Neural cell (in vitro differentiated cells): ENCODE measurements around the gene OVCA2. TPM values are rescaled to one million over a fixed set of nuclear protein-coding genes. Genes with fewer than 3 reads are reported as not detected.

ENCODE experiments used
- H2AFZ ChIP-seq: fragments of 200-600, 300-800 bp; sonication (generic), shearing (Covaris generic); 2 replicates; pipeline ENCODE4 v1.6.0; 2014; ENCODE audit warnings: low read depth, mild to moderate bottlenecking, antibody characterized with exemption, low read length, moderate library complexity
- H3F3A ChIP-seq: fragments of 200-600 bp; shearing (Covaris generic); 2 replicates; pipeline ENCODE4 v1.6.1; 2016; ENCODE audit warnings: mild to moderate bottlenecking, moderate library complexity, mixed read lengths, antibody characterized with exemption, low read length; ENCODE audit not compliant: insufficient read depth, poor library complexity, severe bottlenecking
- H3K27ac ChIP-seq: fragments of 200-600, 300-800 bp; sonication (generic), shearing (Covaris generic); 2 replicates; pipeline ENCODE4 v1.5.1; 2014; ENCODE audit warnings: mild to moderate bottlenecking, low read length, moderate library complexity
- H3K27me3 ChIP-seq: fragments of 300-800, 200-600 bp; sonication (generic), shearing (Covaris generic); 2 replicates; pipeline ENCODE4 v1.6.0; 2014; ENCODE audit warnings: mild to moderate bottlenecking, low read depth, low read length, moderate library complexity; ENCODE audit not compliant: insufficient read depth
- H3K36me3 ChIP-seq: fragments of 300-800, 200-600 bp; sonication (generic), shearing (Covaris generic); 2 replicates; pipeline ENCODE4 v1.5.1; 2014; ENCODE audit warnings: mild to moderate bottlenecking, antibody characterized with exemption, low read length, moderate library complexity; ENCODE audit not compliant: insufficient read depth
- H3K4me2 ChIP-seq: fragments of 300-800, 200-600 bp; sonication (generic), shearing (Covaris generic); 2 replicates; pipeline ENCODE4 v1.6.0; 2014; ENCODE audit warnings: mild to moderate bottlenecking, low read length
- H3K4me3 ChIP-seq: fragments of 300-800, 200-600 bp; sonication (generic), shearing (Covaris generic); 2 replicates; pipeline ENCODE4 v1.5.1; 2014; ENCODE audit warnings: mild to moderate bottlenecking, low read length, moderate library complexity
- H3K79me2 ChIP-seq: fragments of 200-600 bp; shearing (Covaris generic); replicated peaks from 2 replicates; pipeline ENCODE4 v1.6.0; 2014; ENCODE audit warnings: mild to moderate bottlenecking, low read length, moderate library complexity; ENCODE audit not compliant: insufficient read depth
- H3K9ac ChIP-seq: fragments of 300-800, 200-600 bp; sonication (generic), shearing (Covaris generic); 2 replicates; pipeline ENCODE4 v1.6.1; 2016; ENCODE audit warnings: mild to moderate bottlenecking, low read length, mixed read lengths
- H3K9me2 ChIP-seq: fragments of 200-600 bp; shearing (Covaris generic); 2 replicates; pipeline ENCODE4 v1.6.1; 2016; ENCODE audit warnings: mild to moderate bottlenecking, low read length, mixed read lengths; ENCODE audit not compliant: insufficient read depth
- H3K9me3 ChIP-seq: fragments of 200-600, 300-800 bp; sonication (generic), shearing (Covaris generic); 2 replicates; pipeline ENCODE4 v1.6.1; 2016; ENCODE audit warnings: mild to moderate bottlenecking, mixed run types, low read length, moderate library complexity, mixed read lengths
- H4K20me1 ChIP-seq: fragments of 200-600 bp; shearing (Covaris generic); 2 replicates; pipeline ENCODE4 v1.6.1; 2016; ENCODE audit warnings: mild to moderate bottlenecking, mixed run types; ENCODE audit not compliant: insufficient read depth
- CTCF ChIP-seq: fragments of 450-650 bp; IDR thresholded peaks from 2 replicates; pipeline ENCODE4 v1.5.1; 2014; ENCODE audit warnings: antibody characterized with exemption, mild to moderate bottlenecking, moderate library complexity; ENCODE audit not compliant: poor library complexity, severe bottlenecking
- EP300 ChIP-seq: fragments of 450-650 bp; conservative IDR thresholded peaks from 2 replicates; pipeline ENCODE4 v1.6.1; 2014; ENCODE audit warnings: antibody characterized with exemption, mild to moderate bottlenecking, moderate library complexity; ENCODE audit not compliant: poor library complexity, severe bottlenecking
- EZH2 ChIP-seq: fragments of 200-600, 300-800 bp; shearing (Covaris generic), sonication (generic); IDR thresholded peaks from 2 replicates; pipeline ENCODE4 v1.6.1; 2014; ENCODE audit warnings: antibody characterized with exemption, low read length, borderline replicate concordance, mild to moderate bottlenecking; ENCODE audit not compliant: insufficient read depth, poor library complexity, severe bottlenecking
- MXI1 ChIP-seq: fragments of 450-650 bp; conservative IDR thresholded peaks from 2 replicates; pipeline ENCODE4 v1.6.1; 2014; ENCODE audit warnings: antibody characterized with exemption, mild to moderate bottlenecking; ENCODE audit not compliant: poor library complexity, severe bottlenecking
- POLR2AphosphoS5 ChIP-seq: IDR thresholded peaks from 2 replicates; pipeline ENCODE4 v1.6.1; 2012
- RAD21 ChIP-seq: fragments of 450-650 bp; conservative IDR thresholded peaks from 2 replicates; pipeline ENCODE4 v1.6.1; 2014; ENCODE audit warnings: antibody characterized with exemption, mild to moderate bottlenecking, moderate library complexity
- SMC3 ChIP-seq: fragments of 450-650 bp; conservative IDR thresholded peaks from 2 replicates; pipeline ENCODE4 v1.6.1; 2014; ENCODE audit warnings: antibody characterized with exemption, mild to moderate bottlenecking, moderate library complexity; ENCODE audit not compliant: poor library complexity
- TAF1 ChIP-seq: IDR thresholded peaks from 2 replicates; pipeline ENCODE4 v1.6.1; 2012; ENCODE audit warnings: low read depth
- polyA plus RNA-seq: library from polyadenylated mRNA; depleted of rRNA; stranded (reverse); fragments of >200 nt; gene quantifications from 2 replicates; pipeline ENCODE4 v1.2.3, GENCODE V29; 2014
- TF ChIP-seq, protein P1 (sequence below): IDR thresholded peaks from 2 replicates; pipeline ENCODE4 v1.6.1; 2012; ENCODE audit warnings: borderline replicate concordance

OVCA2 gene
- polyA plus RNA-seq, 1 donor from 2014 or later: 54.4 TPM

DNA sequence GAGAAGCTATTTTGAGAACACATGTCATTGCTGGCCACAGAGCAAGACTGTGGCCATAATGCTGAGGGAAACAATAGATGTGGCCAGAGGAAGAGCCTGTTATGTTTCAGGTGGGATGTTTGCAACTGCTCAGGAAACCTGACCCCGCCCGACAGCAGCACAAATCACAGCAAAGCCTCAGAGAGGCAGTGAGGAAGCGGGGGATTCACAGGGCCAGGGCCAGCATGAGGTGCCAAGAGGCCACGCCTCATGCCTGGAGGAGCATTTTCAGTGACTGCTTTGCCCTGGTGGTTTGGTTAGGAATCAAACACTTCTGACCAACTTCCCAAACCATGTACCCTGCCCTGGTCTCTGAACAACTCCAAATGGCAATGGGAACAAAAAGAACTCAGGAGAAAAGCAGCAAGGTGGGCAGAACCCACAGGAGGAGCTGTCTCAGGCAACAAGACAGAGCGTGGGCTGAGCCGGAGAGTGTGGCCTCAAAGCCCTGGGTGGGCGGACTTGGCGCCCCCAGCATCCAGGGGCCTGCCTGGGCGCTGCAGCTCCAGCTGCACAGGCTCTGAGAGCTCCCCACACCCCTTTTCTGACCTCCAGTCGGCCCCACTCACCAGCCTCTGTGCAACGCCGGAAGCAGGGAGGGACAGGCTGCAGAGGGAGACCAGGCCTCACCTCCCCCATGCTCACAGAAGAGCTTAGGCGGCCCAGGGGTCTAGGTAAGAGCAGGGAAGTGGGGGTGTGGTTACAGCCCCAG, 33.7 kb downstream of the OVCA2 start:
- H3K9me2 ChIP-seq: no peaks in the 10 kb centered on the region
- no peaks in the 10 kb centered on the region for H3K36me3 ChIP-seq
- no peak overlapping the region for H3K4me2 ChIP-seq
- H4K20me1 ChIP-seq: no peaks in the 10 kb centered on the region
- no peak overlapping the region for H3K4me3 ChIP-seq
- no peak overlapping the region for H3K27ac ChIP-seq
- no peaks in the 10 kb centered on the region for H3K27me3 ChIP-seq
- TF ChIP-seq MXI1: no peak
- no peak for TF ChIP-seq EP300
- TF ChIP-seq, protein P1, sequence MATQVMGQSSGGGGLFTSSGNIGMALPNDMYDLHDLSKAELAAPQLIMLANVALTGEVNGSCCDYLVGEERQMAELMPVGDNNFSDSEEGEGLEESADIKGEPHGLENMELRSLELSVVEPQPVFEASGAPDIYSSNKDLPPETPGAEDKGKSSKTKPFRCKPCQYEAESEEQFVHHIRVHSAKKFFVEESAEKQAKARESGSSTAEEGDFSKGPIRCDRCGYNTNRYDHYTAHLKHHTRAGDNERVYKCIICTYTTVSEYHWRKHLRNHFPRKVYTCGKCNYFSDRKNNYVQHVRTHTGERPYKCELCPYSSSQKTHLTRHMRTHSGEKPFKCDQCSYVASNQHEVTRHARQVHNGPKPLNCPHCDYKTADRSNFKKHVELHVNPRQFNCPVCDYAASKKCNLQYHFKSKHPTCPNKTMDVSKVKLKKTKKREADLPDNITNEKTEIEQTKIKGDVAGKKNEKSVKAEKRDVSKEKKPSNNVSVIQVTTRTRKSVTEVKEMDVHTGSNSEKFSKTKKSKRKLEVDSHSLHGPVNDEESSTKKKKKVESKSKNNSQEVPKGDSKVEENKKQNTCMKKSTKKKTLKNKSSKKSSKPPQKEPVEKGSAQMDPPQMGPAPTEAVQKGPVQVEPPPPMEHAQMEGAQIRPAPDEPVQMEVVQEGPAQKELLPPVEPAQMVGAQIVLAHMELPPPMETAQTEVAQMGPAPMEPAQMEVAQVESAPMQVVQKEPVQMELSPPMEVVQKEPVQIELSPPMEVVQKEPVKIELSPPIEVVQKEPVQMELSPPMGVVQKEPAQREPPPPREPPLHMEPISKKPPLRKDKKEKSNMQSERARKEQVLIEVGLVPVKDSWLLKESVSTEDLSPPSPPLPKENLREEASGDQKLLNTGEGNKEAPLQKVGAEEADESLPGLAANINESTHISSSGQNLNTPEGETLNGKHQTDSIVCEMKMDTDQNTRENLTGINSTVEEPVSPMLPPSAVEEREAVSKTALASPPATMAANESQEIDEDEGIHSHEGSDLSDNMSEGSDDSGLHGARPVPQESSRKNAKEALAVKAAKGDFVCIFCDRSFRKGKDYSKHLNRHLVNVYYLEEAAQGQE: no peak
- no peak for TF ChIP-seq POLR2AphosphoS5
- TF ChIP-seq RAD21: no peak
- TF ChIP-seq TAF1: no peak
- H3K9me3 ChIP-seq: no peaks in the 10 kb centered on the region
- no peaks in the 10 kb centered on the region for H3F3A ChIP-seq
- no peaks in the 10 kb centered on the region for H3K79me2 ChIP-seq
- H3K9ac ChIP-seq: no peak overlapping the region
- H2AFZ ChIP-seq: no peak overlapping the region

GRCh38 chr17:2076087-2076984, 34.5 kb downstream of the OVCA2 start:
- Histone ChIP-seq H3K9ac (no peak overlapping the region), H3K4me2 (no peak overlapping the region), H2AFZ (no peak overlapping the region), H4K20me1 (no peaks in the 10 kb centered on the region), H3K36me3 (no peaks in the 10 kb centered on the region), H3F3A (no peaks in the 10 kb centered on the region), H3K27ac (no peak overlapping the region), H3K4me3 (no peak overlapping the region), H3K79me2 (no peaks in the 10 kb centered on the region), H3K27me3 (no peaks in the 10 kb centered on the region), H3K9me3 (no peaks in the 10 kb centered on the region), H3K9me2 (no peaks in the 10 kb centered on the region)
- TF ChIP-seq POLR2AphosphoS5 (no peak), TAF1 (no peak), EZH2 (no peak), EP300 (no peak), SMC3 (no peak), RAD21 (no peak), CTCF (no peak), MXI1 (no peak)
- TF ChIP-seq, protein P1: no peak
